GM12891 (cell line): ENCODE measurements around the gene NEK5.

Experiments used
- POLR2A ChIP-seq: IDR thresholded peaks from 2 replicates; pipeline ENCODE4 v1.6.1; 2011; ENCODE audit warnings: low read depth, low read length, control low read depth
- POLR2AphosphoS5 ChIP-seq: IDR thresholded peaks from 2 replicates; pipeline ENCODE4 v1.6.1; 2011; ENCODE audit warnings: low read depth, low read length, control low read depth
- POU2F2 ChIP-seq: IDR thresholded peaks from 2 replicates; pipeline ENCODE4 v1.6.1; 2011; ENCODE audit warnings: low read depth, mild to moderate bottlenecking, control low read depth, low read length, moderate library complexity

DNA sequence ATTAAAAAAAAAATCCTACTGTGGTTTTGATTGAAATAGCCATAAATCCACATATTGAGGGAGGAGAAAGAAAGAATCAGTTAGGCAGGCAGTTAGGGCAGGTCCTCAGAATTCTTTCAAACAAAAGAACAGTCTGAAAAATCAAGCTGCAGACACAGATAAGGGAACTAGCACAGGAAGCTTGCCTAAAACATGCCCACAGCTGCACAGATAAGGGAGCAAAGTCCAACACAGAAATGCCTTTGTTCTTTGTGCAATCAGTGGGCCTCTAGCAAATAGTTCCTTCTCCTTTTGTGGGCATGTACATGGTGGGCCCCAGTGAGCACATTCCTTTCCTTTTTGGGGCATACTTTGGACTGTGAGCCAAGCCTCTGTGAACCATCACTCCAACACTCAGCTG lies 61.6 kb downstream of the NEK5 start:
- no peak for TF ChIP-seq POLR2AphosphoS5
- no peak for TF ChIP-seq POLR2A
- no peak for TF ChIP-seq POU2F2
